Left lung (tissue), 10 donors: ENCODE measurements around the gene CFL2. TPM values are rescaled to one million over a fixed set of nuclear protein-coding genes. Genes with fewer than 3 reads are reported as not detected.
"Not testable (repeated sequence)": the region's sequence is repeated elsewhere in the genome, so short reads cannot be mapped to it uniquely, and the experiment has no call there.

ENCODE experiments used
- ATAC-seq: fragments of 200-7000 bp; cut with Tn5 transposase; one replicate; pipeline ENCODE4 v1.9.1; 2020; ENCODE audit warnings: moderate library complexity
- DNase-seq, 4 donors: peaks; one replicate each; pipeline ENCODE4 v3.0.0-alpha.2; 2013 to 2020
- H3K27ac ChIP-seq, 2 donors: fragments of 200-600 bp; sonication (generic) in 1 of 2; one replicate each; pipeline versions ENCODE4 v1.5.0 to v1.8.0; 2020 to 2021
- H3K27me3 ChIP-seq, 2 donors: fragments of 200-600 bp; sonication (generic) in 1 of 2; one replicate each; pipeline versions ENCODE4 v1.5.0 to v1.8.0; 2020 to 2021
- H3K36me3 ChIP-seq, 2 donors: fragments of 200-600 bp; sonication (generic) in 1 of 2; one replicate each; pipeline versions ENCODE4 v1.5.0 to v1.8.0; 2020 to 2021
- H3K4me1 ChIP-seq, 2 donors: fragments of 200-600 bp; one replicate each; pipeline ENCODE4 v1.8.0; 2021
- H3K4me3 ChIP-seq, 2 donors: fragments of 200-600 bp; sonication (generic) in 1 of 2; one replicate each; pipeline versions ENCODE4 v1.5.0 to v1.8.0; 2020 to 2021; ENCODE audit warnings: mild to moderate bottlenecking in 1 of 2
- H3K9me3 ChIP-seq, 2 donors: fragments of 200-600 bp; sonication (generic) in 1 of 2; one replicate each; pipeline versions ENCODE4 v1.5.0 to v1.8.0; 2020 to 2021
- CTCF ChIP-seq, 2 donors: fragments of 200-600 bp; sonication (generic) in 1 of 2; IDR thresholded peaks; one replicate each; pipeline versions ENCODE4 v1.5.0 to v1.8.0; 2021; ENCODE audit warnings: antibody characterized with exemption in 2 of 2
- intact Hi-C, 2 donors: fragments of 100-400 bp; cut with DNase I; formaldehyde crosslinking; loops; one replicate each; pipeline versions ENCODE4 v1.11.2 to v1.14.2; 2022
- polyA plus RNA-seq, 6 donors: library from polyadenylated mRNA; unstranded; fragments of 120-200 nt; gene quantifications; one replicate each; pipeline ENCODE4 v1.2.1, GENCODE V29; 2013; ENCODE audit not compliant: insufficient read length in 6 of 6
- total RNA-seq, 2 donors: library from RNA; stranded (reverse); fragmentation: NEBNext Ultra II Directional; extraction: Animal tissue kit (Norgen Biotek cat#: 25700); gene quantifications; one replicate each; pipeline ENCODE4 v1.2.1, GENCODE V29; 2021
- donor health status: DM: no; HTN: yes; CAD: no.
- donor health status: DM: no; HTN: no; CAD: no.

The CFL2 gene
- total and polyA plus RNA-seq, 8 donors, result 36.9 to 58.0 (median 47.1) TPM

- DNase-seq (no peak), ATAC-seq (no peak)
- Histone ChIP-seq H3K9me3 (no peaks in the 10 kb centered on the region), H3K36me3 (peaks cover 0 to 42% of the 10 kb centered on the region in 2 donors), H3K27me3 (no peaks in the 10 kb centered on the region), H3K4me1 (no peaks in the 10 kb centered on the region), H3K4me3 (no peak overlapping the region), H3K27ac (no peak overlapping the region)
- no peak for TF ChIP-seq CTCF (IDR thresholded peaks at IDR 0.05)
- intact Hi-C loops, result no loop called here
Observed at GRCh38 chr14:34750233-34750632, 35.8 kb upstream of the CFL2 start.

- no peaks in the 10 kb centered on the region for H3K27me3 ChIP-seq
- no peak for TF ChIP-seq CTCF (IDR thresholded peaks at IDR 0.05)
- H3K4me1 ChIP-seq, result no peaks in the 10 kb centered on the region
- H3K4me3 ChIP-seq, result no peak overlapping the region
- H3K36me3 ChIP-seq, result peaks cover 0 to 34% of the 10 kb centered on the region in 2 donors
- H3K9me3 ChIP-seq, result no peaks in the 10 kb centered on the region
- H3K27ac ChIP-seq, result no peak overlapping the region
- DNase-seq (no peak), ATAC-seq (no peak)
- intact Hi-C loops, result no loop called here
Observed at GRCh38 chr14:34749408-34749807, 35.0 kb upstream of the CFL2 start.

GRCh38 chr14:34742270-34743115 is 28.1 kb upstream of the CFL2 start:
- Histone ChIP-seq H3K36me3 (no peaks in the 10 kb centered on the region), H3K27me3 (no peaks in the 10 kb centered on the region), H3K4me3 (no peak overlapping the region), H3K9me3 (no peaks in the 10 kb centered on the region), H3K4me1 (peaks cover 0 to 9% of the 10 kb centered on the region in 2 donors), H3K27ac (no peak overlapping the region)
- intact Hi-C loops, result no loop called here
- ATAC-seq, result no peak
- no peak for TF ChIP-seq CTCF (IDR thresholded peaks at IDR 0.05)
- DNase-seq, result no peak

- TF ChIP-seq CTCF (IDR thresholded peaks at IDR 0.05), result no peak
- Histone ChIP-seq H3K9me3 (no peaks in the 10 kb centered on the region), H3K36me3 (no peaks in the 10 kb centered on the region), H3K27me3 (no peaks in the 10 kb centered on the region), H3K4me1 (peaks cover 0 to 9% of the 10 kb centered on the region in 2 donors), H3K27ac (no peak overlapping the region), H3K4me3 (no peak overlapping the region)
- ATAC-seq, result no peak
- no peak for DNase-seq
- intact Hi-C loops, result no loop called here
Observed at GRCh38 chr14:34741840-34742239, 27.4 kb upstream of the CFL2 start.

- ATAC-seq, intact Hi-C loops, DNase-seq, H3K4me3 ChIP-seq, H3K4me1 ChIP-seq, H3K9me3 ChIP-seq, H3K27me3 ChIP-seq, H3K27ac ChIP-seq, H3K36me3 ChIP-seq: not testable (repeated sequence)
Observed at GRCh38 chr14:34740139-34740538, 25.7 kb upstream of the CFL2 start.

GRCh38 chr14:34737079-34737478 is 22.7 kb upstream of the CFL2 start:
- ATAC-seq, H3K4me1 ChIP-seq, intact Hi-C loops: not testable (repeated sequence)

More at GRCh38 chr14:34737079-34737478, 22.7 kb upstream of the CFL2 start:
- not testable (repeated sequence) for H3K36me3 ChIP-seq, H3K27me3 ChIP-seq, H3K4me3 ChIP-seq, H3K9me3 ChIP-seq, DNase-seq, H3K27ac ChIP-seq
